HS-5 (cell line): ENCODE measurements around the gene ZC3H18.

ENCODE experiments used
- DNase-seq: peaks from one replicate; pipeline ENCODE4 v3.0.0-alpha.2; 2012; ENCODE audit warnings: low read depth

The ZC3H18 gene

DNA sequence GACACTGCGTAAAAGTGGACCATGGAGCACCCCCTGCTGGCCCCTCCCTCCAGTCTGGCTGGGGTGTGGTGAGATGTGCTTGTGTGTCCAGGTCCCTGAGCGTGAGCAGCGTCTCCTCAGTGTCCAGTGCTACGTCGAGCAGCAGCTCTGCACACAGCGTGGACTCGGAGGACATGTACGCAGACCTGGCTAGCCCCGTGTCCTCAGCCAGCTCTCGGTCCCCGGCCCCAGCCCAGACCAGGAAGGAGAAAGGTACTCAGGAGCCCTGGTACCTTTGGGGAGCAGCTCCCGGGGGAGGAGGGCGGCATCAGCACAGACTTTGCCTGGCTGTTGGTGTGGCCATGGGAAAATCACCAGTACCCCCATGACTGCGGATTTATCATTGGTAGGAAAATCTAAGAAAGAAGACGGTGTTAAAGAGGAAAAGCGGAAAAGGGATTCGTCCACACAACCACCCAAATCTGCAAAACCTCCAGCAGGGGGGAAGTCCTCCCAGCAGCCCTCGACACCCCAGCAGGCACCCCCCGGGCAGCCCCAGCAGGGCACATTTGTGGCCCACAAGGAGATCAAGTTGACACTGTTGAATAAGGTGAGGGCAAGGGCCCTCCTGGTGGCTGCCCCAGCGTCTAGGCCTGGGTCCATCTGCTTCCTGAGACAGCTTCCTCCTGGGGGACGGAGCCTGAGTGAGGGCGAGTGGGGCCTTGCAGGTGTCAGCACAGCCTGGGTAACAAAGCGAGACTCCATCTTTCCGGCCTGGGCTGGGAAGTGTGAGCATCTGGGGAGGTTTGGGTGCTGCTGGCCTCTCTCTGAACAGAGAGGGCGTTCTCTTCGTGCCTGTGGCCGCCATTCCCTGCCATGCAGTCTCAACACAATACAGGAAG is 57.6 kb downstream of the ZC3H18 start:
- DNase-seq = no peak

DNA sequence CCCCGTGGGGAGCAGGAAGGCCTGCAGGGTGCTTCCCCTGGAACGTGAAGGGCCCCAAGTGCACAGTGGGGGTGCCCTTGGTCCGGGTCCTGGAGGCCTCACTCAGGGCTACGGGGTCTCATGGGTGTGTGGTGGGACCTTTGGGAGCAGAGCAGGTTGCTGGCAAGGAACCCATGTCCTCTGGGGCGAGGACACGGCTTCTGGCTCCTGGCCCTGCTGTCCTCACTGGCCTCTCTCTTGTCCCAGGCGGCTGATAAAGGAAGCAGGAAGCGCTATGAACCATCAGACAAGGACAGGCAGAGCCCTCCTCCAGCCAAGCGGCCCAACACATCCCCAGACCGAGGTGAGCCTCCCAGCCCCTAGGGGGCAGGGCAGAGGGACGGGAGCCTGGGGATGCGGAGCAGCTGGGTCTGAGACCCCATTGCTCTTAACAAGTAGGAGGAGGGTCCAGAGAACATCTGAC is 58.3 kb downstream of the ZC3H18 start:
- no peak for DNase-seq

DNA sequence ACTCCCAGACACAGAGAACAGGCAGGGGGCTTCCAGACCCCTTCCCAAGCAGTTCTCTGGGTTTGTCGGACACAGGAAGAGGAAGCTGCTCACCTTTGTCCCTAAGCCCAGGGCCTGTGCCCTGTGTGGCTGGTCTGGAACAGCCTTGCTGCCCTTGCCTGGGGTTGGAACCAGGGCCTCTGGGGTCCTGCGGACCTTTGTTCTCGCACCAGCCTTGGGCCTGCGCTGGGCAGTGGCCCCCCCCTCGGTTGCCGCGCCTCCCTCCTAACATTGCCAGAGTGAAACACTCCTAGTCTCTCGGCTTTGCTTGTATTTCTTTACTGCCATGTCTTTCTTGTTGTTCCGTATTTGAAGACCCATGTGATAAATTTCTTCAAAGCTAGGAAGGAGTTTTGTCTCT is 59.6 kb downstream of the ZC3H18 start:
- DNase-seq = no peak

DNA sequence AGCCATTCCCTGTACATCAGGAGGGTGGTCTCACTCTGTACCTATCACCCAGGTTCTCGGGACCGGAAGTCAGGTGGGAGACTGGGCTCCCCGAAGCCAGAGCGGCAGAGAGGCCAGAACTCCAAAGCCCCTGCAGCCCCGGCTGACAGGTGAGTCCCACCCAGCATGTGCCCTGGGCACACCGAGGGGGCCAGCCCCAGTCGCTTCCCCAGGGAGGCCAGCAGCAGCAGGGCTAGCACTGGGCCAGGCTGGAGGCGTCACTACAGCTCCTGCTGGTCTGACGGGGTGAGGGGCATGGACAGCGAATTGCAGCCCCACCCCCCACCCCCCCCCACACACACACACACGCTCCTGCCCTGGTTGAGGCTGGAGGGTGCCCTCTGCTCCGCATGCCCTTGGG is 60.2 kb downstream of the ZC3H18 start:
- DNase-seq = no peak

DNA sequence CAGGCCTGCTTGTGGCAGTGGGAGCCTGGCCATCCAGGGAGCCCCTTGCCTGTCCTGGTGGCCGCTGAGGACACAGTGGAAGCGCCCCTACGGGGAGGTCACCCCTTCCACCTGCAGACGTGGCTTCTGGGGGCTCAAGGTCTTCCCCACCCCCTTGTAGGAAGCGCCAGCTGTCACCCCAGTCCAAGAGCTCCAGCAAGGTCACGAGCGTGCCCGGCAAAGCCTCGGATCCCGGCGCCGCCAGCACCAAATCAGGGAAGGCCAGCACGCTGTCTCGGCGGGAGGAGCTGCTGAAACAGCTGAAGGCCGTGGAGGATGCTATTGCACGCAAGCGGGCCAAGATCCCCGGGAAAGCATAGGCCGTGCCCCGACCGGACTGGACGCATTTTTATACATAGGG is 60.7 kb downstream of the ZC3H18 start:
- DNase-seq = no peak

DNA sequence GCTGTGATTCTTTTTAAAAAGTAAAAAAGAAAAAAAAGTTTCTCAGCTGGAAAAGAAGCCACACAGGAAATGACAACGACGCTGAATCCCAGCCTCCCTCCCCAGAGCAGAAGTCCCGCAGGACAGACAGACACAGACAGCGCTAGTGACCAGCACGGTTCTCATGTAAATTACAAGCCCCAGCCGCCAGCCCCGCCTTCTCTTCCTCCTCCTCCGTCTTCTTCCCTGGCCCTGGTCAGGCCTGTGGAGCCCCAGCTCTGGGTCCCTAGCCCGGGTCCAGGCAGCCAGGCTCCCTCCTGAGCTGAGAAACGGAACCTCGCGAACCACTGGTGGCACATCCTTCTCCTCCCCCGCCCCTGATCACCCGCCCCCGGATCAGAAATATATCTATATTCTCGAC is 61.2 kb downstream of the ZC3H18 start:
- DNase-seq = no peak

DNA sequence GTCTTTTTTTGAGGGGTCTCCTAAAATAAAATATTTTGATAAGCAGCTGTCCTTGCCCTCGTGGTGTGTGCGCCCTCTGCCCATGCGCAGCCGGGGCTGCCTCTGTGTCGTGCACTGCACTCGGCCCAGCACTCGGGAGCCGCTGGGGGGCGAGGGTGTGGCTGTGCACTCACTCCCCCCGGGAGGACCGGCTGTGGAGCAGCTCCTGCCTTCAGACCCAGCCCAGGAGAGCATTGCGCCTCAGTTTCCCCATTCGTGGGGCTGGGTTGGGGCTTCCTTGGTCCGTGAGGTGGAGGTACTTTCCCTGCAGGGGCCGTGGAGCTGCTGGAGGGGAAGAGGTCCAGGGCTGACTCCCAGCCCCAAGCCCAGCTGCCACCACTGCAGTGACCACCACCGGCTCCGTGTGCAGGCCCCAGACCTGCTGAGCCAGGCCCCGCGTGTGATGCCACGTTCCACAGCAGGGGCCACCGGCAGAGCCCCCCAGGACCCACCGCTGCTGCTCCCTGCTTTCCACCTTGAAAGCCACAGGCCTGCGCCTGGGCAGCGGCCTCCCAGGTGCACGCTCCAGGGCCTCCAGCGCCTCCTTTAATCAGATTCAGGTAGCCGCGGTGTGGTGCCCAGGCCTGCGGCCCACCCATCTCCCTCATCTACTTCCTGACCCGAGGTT is 61.9 kb downstream of the ZC3H18 start:
- DNase-seq = no peak

DNA sequence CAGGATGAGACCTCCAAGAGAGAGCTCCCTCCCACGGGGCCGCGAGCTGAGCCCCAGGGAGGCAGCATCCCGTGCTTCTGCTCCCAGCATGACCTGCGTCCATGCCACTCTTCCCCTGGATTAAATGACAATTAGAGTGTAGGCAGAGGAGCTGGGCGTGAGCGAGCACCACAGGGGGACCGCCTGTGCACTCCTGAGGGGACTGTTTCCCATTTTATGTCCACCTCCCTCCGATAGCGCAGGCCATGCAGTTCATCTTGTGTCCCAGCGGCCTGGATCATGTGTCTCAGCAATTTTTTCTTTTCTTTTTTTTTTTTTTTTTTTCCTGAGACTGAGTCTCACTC is 62.4 kb downstream of the ZC3H18 start:
- no peak for DNase-seq

DNA sequence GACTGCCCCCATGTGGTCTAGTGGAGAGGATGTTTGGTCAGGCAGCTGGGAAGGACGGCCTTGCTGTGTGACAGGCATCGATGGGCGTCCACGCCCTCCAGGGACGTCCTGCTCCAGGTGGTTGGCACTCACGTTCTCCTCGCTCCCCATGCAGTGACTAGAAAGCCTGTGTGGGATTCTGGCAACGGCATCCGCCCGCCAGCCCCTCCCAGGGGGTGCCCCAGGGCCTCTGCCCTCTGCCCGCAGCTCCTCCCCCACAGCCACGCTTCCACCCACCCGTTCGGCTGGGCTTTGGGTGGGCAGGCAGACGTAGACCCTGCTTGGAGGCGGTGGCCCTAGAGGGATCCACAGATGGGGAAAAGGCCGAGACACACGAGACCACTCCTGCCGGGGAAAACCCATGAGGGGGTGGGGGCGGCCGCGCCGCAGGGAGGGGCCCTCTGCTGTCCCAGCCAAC is 63.5 kb downstream of the ZC3H18 start:
- DNase-seq = no peak

DNA sequence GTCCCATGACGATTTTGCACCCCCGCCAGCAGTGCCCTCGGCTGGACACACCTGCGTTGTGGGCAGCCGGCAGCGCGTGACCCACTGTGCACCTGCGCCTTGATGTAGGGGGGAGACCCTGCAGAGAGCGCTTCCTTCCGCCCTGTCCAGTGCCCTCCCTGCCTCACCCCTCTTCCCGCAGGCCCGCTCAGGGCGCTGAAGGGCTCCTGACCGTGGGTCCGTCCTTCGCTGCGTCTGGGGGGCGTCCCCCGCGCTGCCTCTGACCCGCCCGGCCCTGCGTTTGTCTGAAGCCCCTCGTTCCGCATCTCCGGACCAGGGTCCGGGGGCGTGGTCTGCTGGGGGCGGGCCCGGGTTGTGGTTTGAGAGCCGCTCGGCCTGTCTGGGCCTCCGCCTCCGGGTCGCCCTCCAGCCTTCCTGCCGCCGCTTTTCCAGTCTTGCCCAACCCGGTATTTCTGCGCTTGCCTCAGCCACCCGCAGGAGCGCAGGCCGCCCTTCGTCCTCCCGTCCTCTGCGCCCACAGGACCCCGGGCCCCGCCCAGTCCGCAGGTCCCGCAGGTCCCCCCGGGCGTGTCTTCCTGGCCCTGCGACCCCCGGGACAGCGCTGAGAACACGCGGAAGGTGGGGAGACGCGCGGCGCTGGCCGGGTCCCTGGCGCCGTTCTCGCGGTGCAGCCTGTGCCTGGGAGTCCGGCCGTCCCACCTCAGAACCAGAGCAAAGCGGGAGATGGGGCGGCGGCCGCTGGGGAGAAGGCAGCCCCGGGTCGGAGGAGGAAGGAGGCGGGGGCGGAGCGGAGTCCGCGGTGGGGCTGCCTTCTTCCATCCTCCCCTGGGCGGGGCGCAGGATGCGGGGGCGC is 64.2 kb downstream of the ZC3H18 start:
- DNase-seq = no peak

DNA sequence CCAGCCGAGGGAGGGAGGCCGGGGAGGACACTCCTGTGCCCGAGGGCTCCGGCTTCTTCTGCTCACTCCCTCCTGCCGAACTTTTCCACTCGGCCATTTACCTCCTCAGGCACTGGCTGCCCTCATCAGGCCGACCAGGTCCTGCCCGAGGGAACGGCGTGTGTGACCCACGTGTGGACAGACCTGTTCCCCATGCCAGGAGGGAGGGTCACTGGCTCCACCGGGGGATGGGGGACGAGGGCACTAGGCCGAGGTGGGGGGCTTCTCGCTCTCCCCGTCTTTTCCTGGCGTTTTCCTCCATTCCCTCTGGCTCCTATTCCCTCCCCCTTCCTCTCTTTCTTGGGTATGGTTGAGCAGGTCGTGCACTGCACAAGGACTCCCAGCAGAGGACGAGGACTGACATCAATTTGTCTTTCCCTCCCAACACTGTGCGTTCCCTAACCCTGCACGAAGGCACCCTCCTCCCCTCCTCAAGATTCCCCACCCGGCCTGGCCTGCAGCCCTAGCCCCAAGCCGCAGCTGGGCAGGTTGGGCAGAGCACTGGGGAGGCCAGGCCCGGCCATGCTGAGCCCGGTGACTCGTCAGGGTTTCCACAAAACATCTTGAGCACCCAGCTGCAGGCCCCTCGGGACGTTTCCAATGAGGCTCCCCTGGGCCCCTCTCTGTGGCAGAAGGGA is 64.9 kb downstream of the ZC3H18 start:
- no peak for DNase-seq

DNA sequence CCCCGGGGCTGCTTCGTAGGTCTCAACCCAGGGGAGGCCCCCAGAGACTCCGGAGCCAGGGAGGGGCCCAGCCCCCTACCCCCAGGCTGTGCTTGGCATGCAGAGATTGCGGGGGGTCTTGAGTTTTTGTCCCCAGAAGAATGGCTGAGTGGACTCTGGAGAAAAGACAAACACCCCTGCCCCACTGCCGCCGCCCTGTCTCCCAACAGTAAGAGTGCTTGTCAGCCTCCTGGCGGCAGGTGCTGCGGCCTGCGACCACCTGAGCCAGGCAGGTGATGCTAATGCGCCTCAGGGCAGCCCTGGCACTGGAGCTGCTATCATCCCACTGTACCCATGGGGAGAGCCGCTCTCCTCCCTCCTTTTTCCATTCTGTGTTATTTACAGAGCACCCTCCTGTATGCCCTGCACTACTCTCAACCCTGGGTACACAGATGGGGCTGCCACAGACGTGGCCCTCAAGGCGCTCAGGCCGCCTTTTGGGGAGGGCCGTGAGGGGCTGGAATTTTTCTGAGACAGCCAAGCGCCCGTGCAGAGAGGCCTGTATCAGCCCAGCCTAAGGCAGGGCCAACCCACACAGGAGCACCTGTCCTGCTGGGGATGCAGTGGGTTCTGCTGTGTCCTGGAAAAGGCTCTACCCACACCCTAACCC is 65.6 kb downstream of the ZC3H18 start:
- no peak for DNase-seq

DNA sequence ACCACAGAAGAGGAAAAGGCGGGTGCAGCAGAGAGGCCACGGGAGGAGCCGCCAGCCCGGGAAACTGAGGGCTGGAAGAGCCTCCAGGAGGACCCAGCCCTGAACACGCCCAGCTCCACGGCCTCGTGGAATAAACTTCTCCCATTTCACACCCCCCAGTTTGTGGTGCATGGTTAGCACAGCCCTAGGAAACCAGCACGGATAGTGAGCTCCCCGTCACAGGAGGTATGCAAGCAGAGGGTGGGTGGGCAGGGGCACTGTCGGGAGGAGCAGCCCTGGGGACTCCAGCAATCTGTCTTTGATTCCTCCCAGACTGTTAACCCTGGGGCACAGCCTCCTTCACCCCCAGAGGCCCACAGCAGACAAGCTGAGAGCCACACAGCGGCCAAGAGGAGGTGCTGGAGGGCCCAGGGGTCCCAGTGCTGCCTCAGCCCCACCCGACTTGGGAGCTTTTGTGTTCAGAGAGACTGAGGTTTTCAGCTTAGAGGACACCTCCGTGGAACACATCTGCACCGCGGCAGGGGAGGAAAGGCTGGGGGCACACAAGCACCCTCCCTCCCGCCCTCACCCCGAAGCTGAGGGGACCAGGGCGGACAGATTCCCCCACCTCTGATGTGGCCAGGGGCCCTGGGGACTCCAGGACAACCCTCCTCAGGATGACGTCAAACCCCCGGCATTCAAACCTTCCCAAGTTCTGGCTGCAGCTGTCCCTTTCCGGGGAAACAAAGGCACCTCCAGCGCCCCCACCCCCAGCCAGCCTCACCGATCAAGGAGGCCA is 66.5 kb downstream of the ZC3H18 start:
- no peak for DNase-seq

DNA sequence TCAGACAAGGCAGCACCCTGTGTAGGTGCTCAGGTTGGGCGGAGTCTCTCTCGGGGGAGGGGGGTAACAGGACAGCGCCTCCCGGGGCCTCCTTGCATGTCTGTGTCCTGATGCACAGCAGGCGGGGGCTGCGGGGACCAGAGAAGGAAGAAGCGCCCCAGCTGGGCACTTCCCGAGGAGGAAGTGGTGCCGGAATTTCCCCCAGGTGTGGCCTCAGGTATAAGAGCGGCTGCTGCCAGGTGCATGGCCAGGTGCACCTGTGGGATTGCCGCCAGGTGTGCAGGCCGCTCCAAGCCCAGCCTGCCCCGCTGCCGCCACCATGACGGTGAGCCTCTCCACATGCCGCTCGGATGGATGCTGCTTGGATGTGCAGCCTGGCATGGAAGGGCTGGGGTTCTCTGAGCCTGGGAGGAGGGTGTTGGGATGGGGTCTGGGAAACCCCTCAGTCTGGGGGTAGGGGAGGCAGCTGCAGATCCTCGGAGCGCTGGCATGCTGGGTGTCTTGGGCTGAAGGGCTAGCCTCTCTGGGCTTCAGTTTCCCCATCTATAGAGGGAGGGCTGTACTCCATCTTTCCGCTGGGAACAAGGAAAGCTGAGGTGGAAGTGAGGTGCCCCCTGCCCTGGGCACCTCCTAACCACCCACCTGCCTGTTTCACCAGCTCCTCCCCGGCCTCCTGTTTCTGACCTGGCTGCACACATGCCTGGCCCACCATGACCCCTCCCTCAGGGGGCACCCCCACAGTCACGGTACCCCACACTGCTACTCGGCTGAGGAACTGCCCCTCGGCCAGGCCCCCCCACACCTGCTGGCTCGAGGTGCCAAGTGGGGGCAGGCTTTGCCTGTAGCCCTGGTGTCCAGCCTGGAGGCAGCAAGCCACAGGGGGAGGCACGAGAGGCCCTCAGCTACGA is 68.4 kb downstream of the ZC3H18 start, which contains the start of gene IL17C:
Gene IL17C (plus strand): TSS at position 250 of the 908 bp plus-strand sequence. CDS start 70 bp downstream, at position 320.
- no peak for DNase-seq

DNA sequence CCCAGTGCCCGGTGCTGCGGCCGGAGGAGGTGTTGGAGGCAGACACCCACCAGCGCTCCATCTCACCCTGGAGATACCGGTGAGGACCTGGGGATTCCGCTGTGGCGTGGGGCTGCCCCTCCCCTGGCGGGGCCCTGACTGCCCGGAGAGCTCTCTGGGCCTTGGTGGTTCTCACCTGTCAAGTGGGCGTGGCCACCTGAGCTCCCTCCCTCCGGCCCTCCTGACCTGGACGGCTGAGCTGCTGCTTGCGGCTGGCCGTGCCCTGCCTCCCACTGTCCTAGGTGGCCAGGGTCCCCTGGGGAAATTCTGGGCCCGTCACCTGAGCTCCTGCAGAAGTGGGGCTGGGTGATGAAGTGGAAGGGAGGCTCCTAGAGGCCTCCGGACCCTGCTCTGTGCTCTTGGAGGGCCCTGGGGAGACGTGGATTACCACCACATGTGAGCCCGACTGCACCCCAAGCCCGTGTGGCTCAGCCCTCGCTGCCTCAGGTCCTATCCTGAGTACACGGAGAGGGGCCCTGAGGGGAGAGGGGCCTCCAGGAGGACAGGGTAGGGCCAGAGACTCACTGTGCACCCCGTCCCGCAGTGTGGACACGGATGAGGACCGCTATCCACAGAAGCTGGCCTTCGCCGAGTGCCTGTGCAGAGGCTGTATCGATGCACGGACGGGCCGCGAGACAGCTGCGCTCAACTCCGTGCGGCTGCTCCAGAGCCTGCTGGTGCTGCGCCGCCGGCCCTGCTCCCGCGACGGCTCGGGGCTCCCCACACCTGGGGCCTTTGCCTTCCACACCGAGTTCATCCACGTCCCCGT is 69.2 kb downstream of the ZC3H18 start:
- no peak for DNase-seq

DNA sequence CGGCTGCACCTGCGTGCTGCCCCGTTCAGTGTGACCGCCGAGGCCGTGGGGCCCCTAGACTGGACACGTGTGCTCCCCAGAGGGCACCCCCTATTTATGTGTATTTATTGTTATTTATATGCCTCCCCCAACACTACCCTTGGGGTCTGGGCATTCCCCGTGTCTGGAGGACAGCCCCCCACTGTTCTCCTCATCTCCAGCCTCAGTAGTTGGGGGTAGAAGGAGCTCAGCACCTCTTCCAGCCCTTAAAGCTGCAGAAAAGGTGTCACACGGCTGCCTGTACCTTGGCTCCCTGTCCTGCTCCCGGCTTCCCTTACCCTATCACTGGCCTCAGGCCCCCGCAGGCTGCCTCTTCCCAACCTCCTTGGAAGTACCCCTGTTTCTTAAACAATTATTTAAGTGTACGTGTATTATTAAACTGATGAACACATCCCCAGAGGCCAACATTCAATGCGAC is 69.9 kb downstream of the ZC3H18 start:
- no peak for DNase-seq

DNA sequence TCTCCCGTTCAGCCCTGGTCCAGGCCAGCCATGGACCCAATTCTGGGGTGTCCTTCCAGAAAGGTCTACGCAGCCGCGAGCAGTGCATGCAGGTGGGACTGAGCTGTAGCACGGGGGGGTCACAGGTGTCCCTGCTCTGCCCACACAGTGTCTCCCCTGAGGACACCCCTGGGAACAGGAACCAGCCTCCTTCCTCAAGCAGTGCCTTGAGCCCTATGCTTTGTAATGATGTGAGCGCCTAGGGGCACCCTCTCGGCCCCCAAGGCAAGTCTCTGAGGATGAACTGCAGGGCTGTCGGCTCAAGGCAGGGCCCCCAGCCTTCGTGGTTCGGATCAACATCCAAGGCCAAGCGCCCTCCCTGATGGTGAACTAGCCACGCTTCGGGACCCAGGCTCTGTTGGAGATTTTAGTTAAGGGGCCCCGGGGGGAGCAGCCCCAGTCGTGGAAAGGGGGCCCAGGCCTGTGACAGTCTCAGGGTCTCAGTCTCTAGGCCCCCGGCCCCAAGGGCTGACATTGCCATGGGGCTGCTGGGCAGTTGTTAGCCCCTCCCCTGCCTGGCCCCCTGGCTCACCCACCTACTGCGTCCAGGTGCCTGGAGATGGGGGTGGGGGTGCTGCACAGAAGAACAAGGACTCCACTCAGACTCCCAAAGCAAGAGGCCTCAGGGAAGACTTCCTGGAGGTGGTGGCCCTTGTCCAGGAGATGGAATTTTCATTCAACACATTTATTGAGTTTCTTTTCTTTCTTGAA is 70.5 kb downstream of the ZC3H18 start:
- no peak for DNase-seq
